ENCODE measurements around the gene SLC7A1. TPM values are rescaled to one million over a fixed set of nuclear protein-coding genes. Genes with fewer than 3 reads are reported as not detected.

The SLC7A1 gene
- total RNA-seq, 4 donors from 2014 or later = 46.0 to 72.8 (median 50.8) TPM

DNA sequence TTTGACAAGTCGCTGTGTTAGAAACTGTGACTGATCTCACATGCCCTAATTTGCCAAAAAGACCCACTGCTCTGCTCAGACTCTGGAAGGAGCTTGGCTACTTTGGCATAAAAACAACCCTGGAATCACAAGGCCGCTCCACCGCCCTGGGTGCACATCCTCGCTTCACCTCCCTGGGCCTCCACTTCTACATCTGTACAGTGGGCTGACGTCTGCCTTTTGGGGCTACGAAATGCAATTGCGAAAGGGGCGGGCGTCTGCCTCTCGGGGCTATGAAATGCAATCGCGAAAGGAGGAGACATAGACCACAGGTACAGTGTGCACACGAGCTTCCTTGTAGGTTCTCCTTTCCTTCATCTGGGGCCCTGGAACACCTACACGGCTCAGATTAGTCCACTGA is 74.2 kb downstream of the SLC7A1 start:
- WGBS, 2 donors = 89 to 95% methylated on average over 14 of the region's 14 CpGs

DNA sequence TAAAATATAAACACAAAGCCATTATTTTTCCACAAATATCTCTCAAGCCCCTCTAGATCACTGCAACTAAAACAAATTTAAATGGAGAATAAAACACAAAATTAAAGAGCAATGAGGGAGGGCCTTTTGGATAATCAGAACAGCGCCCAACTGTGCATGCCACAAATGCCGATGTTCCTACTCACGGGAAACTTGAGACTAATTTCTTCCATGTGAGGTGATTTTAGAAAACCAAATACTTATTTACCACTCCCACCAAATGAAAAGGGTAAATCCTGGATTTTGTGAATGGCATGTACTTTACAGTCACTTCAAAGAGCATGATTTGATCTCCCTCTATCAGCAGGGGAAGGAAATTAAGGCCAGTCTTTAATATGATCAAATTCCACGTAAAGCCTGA is 74.8 kb downstream of the SLC7A1 start:
- TF ChIP-seq, protein P1, sequence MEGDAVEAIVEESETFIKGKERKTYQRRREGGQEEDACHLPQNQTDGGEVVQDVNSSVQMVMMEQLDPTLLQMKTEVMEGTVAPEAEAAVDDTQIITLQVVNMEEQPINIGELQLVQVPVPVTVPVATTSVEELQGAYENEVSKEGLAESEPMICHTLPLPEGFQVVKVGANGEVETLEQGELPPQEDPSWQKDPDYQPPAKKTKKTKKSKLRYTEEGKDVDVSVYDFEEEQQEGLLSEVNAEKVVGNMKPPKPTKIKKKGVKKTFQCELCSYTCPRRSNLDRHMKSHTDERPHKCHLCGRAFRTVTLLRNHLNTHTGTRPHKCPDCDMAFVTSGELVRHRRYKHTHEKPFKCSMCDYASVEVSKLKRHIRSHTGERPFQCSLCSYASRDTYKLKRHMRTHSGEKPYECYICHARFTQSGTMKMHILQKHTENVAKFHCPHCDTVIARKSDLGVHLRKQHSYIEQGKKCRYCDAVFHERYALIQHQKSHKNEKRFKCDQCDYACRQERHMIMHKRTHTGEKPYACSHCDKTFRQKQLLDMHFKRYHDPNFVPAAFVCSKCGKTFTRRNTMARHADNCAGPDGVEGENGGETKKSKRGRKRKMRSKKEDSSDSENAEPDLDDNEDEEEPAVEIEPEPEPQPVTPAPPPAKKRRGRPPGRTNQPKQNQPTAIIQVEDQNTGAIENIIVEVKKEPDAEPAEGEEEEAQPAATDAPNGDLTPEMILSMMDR (IDR thresholded peaks at IDR 0.05) = no peak
- TF ChIP-seq POLR2A (IDR thresholded peaks at IDR 0.05) = no peak
- no peak for DNase-seq (ENCODE audit: low spot score in 2 of 2)
- WGBS, 2 donors = 56 to 67% methylated on average over 4 of the region's 4 CpGs
- intact Hi-C loops (cut with DNase I; ENCODE audit: low total_unique reads) = no loop called here
- H3K4me3 ChIP-seq (ENCODE audit: low read depth, poor library complexity, severe bottlenecking) = no peak overlapping the region

More for the DNA sequence above, 74.2 kb downstream of the SLC7A1 start:
- intact Hi-C loops (cut with DNase I; ENCODE audit: low total_unique reads) = no loop called here
- DNase-seq (ENCODE audit: low spot score in 2 of 2) = no peak
- H3K4me3 ChIP-seq (ENCODE audit: low read depth, poor library complexity, severe bottlenecking) = no peak overlapping the region
- TF ChIP-seq, protein P1 (IDR thresholded peaks at IDR 0.05) = no peak
- TF ChIP-seq POLR2A (IDR thresholded peaks at IDR 0.05) = no peak

DNA sequence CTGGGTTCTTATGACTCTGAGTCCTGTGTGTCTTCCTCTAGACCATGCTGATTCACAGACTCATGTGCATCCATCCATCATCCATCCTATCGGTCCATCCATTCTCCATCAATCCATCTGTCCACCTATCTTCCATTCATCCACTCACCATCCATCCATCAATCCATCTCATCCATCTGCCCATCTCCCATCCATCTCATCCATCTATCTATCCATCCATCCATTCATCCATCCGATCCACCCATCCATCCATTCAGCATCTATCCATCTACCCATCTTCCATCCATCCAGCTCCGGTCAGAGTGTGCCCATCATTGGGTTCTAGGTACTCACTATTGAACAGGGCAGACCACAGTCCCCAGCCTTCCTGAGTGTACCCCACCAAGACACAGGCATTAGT is 75.6 kb downstream of the SLC7A1 start:
- no peak for TF ChIP-seq POLR2A (IDR thresholded peaks at IDR 0.05)
- WGBS, 2 donors = 98 to 99% methylated on average over 3 of the region's 3 CpGs
- no peak for DNase-seq (ENCODE audit: low spot score in 2 of 2)
- H3K4me3 ChIP-seq (ENCODE audit: low read depth, poor library complexity, severe bottlenecking) = no peak overlapping the region
- intact Hi-C loops (cut with DNase I; ENCODE audit: low total_unique reads) = loop anchor here (10.0 kb wide), 1 partner anchor 185 kb away; no protein-coding TSS in a partner anchor

GRCh38 chr13:29516880-29517279 is 78.6 kb downstream of the SLC7A1 start:
- no peak for TF ChIP-seq POLR2A (IDR thresholded peaks at IDR 0.05)
- TF ChIP-seq, protein P1 (IDR thresholded peaks at IDR 0.05) = no peak
- H3K4me3 ChIP-seq (ENCODE audit: low read depth, poor library complexity, severe bottlenecking) = no peak overlapping the region
- no peak for DNase-seq (ENCODE audit: low spot score in 2 of 2)
- 91 to 92% methylated on average over 5 to 12 of the region's 12 CpGs for WGBS, 2 donors
- intact Hi-C loops (cut with DNase I; ENCODE audit: low total_unique reads) = loop anchor here (10.0 kb wide), 1 partner anchor 188 kb away; no protein-coding TSS in a partner anchor

- WGBS, 2 donors = 90 to 91% methylated on average over 11 of the region's 11 CpGs
Observed at GRCh38 chr13:29516012-29516411, 79.5 kb downstream of the SLC7A1 start.

GRCh38 chr13:29515372-29515771 is 80.1 kb downstream of the SLC7A1 start:
- 86 to 89% methylated on average over 6 to 7 of the region's 7 CpGs for WGBS, 2 donors
- H3K4me3 ChIP-seq (ENCODE audit: low read depth, poor library complexity, severe bottlenecking) = no peak overlapping the region
- no peak for DNase-seq (ENCODE audit: low spot score in 2 of 2)
- TF ChIP-seq POLR2A (IDR thresholded peaks at IDR 0.05) = no peak
- TF ChIP-seq, protein P1 (IDR thresholded peaks at IDR 0.05) = no peak
- intact Hi-C loops (cut with DNase I; ENCODE audit: low total_unique reads) = loop anchor here (10.0 kb wide), 1 partner anchor 189 kb away; no protein-coding TSS in a partner anchor

More at GRCh38 chr13:29516012-29516411, 79.5 kb downstream of the SLC7A1 start:
- intact Hi-C loops (cut with DNase I; ENCODE audit: low total_unique reads) = loop anchor here (10.0 kb wide), 1 partner anchor 189 kb away; no protein-coding TSS in a partner anchor
- TF ChIP-seq POLR2A (IDR thresholded peaks at IDR 0.05) = no peak
- TF ChIP-seq, protein P1 (IDR thresholded peaks at IDR 0.05) = no peak
- no peak for DNase-seq (ENCODE audit: low spot score in 2 of 2)
- H3K4me3 ChIP-seq (ENCODE audit: low read depth, poor library complexity, severe bottlenecking) = no peak overlapping the region
